HG03097 (cell line): ENCODE measurements around the gene STX18.
"Not testable (repeated sequence)": the region's sequence is repeated elsewhere in the genome, so short reads cannot be mapped to it uniquely, and the experiment has no call there.

Experiments
- ATAC-seq: cut with Tn5 transposase; IDR thresholded peaks from one replicate; pipeline ENCODE4 v1.9.1; 2021; ENCODE audit not compliant: unreplicated experiment, low FRiP score

STX18 gene

GRCh38 chr4:4424499-4425115 lies 117.2 kb downstream of the STX18 start:
- no peak for ATAC-seq

GRCh38 chr4:4423706-4424498 lies 117.9 kb downstream of the STX18 start:
- no peak for ATAC-seq

- ATAC-seq: no peak
These were observed 118.9 kb downstream of the STX18 start for GRCh38 chr4:4422856-4423499.

GRCh38 chr4:4422117-4422516 lies 119.7 kb downstream of the STX18 start:
- ATAC-seq: not testable (repeated sequence)

- ATAC-seq: no peak
These were observed 120.5 kb downstream of the STX18 start for GRCh38 chr4:4421356-4421755.

- ATAC-seq: no peak
These were observed 121.4 kb downstream of the STX18 start for GRCh38 chr4:4420421-4420820.

GRCh38 chr4:4419896-4420295 lies 122.0 kb downstream of the STX18 start:
- ATAC-seq: no peak

GRCh38 chr4:4418676-4419390 lies 123.0 kb downstream of the STX18 start:
- no peak for ATAC-seq

- no peak for ATAC-seq
These were observed 124.0 kb downstream of the STX18 start for GRCh38 chr4:4417886-4418285.

- no peak for ATAC-seq
These were observed 124.9 kb downstream of the STX18 start for GRCh38 chr4:4416981-4417380.

- ATAC-seq: no peak
These were observed 125.7 kb downstream of the STX18 start for GRCh38 chr4:4415806-4416805.

GRCh38 chr4:4415107-4415805 lies 126.6 kb downstream of the STX18 start:
- ATAC-seq: no peak

- no peak for ATAC-seq
These were observed 128.0 kb downstream of the STX18 start for GRCh38 chr4:4413806-4414205.

- no peak for ATAC-seq
These were observed 128.5 kb downstream of the STX18 start for GRCh38 chr4:4413373-4413725.

GRCh38 chr4:4412641-4413372 lies 129.0 kb downstream of the STX18 start:
- ATAC-seq: no peak

- no peak for ATAC-seq
These were observed 129.9 kb downstream of the STX18 start for GRCh38 chr4:4411906-4412305.

- no peak for ATAC-seq
These were observed 131.6 kb downstream of the STX18 start for GRCh38 chr4:4410271-4410670.

- ATAC-seq: no peak
These were observed 132.3 kb downstream of the STX18 start for GRCh38 chr4:4409416-4410115.
